SH-SY5Y (cell line): ENCODE measurements around the gene ZBTB20.

Experiments
- GATA2 ChIP-seq: IDR thresholded peaks from 2 replicates; pipeline ENCODE4 v1.6.1; 2011; ENCODE audit warnings: mild to moderate bottlenecking, low read depth, low read length
- GATA3 ChIP-seq: IDR thresholded peaks from 2 replicates; pipeline ENCODE4 v1.6.1; 2011; ENCODE audit warnings: low read depth, mild to moderate bottlenecking, low read length, moderate library complexity

- no peak for TF ChIP-seq GATA2
- no peak for TF ChIP-seq GATA3
These were observed 746.7 kb downstream of the ZBTB20 start for GRCh38 chr3:114400371-114400770.
